Bronchial epithelial cell (primary cell): ENCODE data around the gene WNT9A. TPM values are rescaled to one million over a fixed set of nuclear protein-coding genes. Genes with fewer than 3 reads are reported as not detected.

ENCODE experiments used
- DNase-seq: peaks from one replicate; pipeline ENCODE4 v3.0.0-alpha.2; 2010; ENCODE audit warnings: low read depth
- FAIRE-seq: peaks from 2 replicates; lab custom pipeline; 2011; peaks lifted over from hg19 to GRCh38; lab: Jason Lieb, UNC
- H3K27me3 ChIP-seq: 2 replicates; pipeline ENCODE4 v1.5.1; 2011; ENCODE audit warnings: low read length; ENCODE audit not compliant: control insufficient read depth, insufficient read depth
- H3K36me3 ChIP-seq: 2 replicates; pipeline ENCODE4 v1.5.1; 2011; ENCODE audit warnings: low read length; ENCODE audit not compliant: control insufficient read depth, insufficient read depth
- H3K4me3 ChIP-seq: 2 replicates; pipeline ENCODE4 v1.5.1; 2011; ENCODE audit warnings: mild to moderate bottlenecking, low read depth, low read length, control low read depth
- total RNA-seq: library from RNA; depleted of rRNA; stranded (reverse); fragments of >200 nt; gene quantifications from 2 replicates; pipeline ENCODE4 v1.2.1, GENCODE V29; 2014
- TF ChIP-seq, protein P1 (sequence below): IDR thresholded peaks from 2 replicates; pipeline ENCODE4 v1.5.1; 2011; ENCODE audit warnings: mild to moderate bottlenecking, moderate library complexity, low read length, control low read depth, inconsistent platforms; ENCODE audit not compliant: insufficient read depth, severe bottlenecking

The WNT9A gene
- total RNA-seq, 1 donor from 2014 or later = 4.2 TPM

GRCh38 chr1:227939791-227940771 is 7.7 kb downstream of the WNT9A start:
- DNase-seq = no peak
- Histone ChIP-seq H3K27me3 (no peaks in the 10 kb centered on the region), H3K4me3 (no peak overlapping the region), H3K36me3 (peaks cover 1% of the 10 kb centered on the region)
- no peak for FAIRE-seq
- TF ChIP-seq, protein P1, sequence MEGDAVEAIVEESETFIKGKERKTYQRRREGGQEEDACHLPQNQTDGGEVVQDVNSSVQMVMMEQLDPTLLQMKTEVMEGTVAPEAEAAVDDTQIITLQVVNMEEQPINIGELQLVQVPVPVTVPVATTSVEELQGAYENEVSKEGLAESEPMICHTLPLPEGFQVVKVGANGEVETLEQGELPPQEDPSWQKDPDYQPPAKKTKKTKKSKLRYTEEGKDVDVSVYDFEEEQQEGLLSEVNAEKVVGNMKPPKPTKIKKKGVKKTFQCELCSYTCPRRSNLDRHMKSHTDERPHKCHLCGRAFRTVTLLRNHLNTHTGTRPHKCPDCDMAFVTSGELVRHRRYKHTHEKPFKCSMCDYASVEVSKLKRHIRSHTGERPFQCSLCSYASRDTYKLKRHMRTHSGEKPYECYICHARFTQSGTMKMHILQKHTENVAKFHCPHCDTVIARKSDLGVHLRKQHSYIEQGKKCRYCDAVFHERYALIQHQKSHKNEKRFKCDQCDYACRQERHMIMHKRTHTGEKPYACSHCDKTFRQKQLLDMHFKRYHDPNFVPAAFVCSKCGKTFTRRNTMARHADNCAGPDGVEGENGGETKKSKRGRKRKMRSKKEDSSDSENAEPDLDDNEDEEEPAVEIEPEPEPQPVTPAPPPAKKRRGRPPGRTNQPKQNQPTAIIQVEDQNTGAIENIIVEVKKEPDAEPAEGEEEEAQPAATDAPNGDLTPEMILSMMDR = no peak

DNA sequence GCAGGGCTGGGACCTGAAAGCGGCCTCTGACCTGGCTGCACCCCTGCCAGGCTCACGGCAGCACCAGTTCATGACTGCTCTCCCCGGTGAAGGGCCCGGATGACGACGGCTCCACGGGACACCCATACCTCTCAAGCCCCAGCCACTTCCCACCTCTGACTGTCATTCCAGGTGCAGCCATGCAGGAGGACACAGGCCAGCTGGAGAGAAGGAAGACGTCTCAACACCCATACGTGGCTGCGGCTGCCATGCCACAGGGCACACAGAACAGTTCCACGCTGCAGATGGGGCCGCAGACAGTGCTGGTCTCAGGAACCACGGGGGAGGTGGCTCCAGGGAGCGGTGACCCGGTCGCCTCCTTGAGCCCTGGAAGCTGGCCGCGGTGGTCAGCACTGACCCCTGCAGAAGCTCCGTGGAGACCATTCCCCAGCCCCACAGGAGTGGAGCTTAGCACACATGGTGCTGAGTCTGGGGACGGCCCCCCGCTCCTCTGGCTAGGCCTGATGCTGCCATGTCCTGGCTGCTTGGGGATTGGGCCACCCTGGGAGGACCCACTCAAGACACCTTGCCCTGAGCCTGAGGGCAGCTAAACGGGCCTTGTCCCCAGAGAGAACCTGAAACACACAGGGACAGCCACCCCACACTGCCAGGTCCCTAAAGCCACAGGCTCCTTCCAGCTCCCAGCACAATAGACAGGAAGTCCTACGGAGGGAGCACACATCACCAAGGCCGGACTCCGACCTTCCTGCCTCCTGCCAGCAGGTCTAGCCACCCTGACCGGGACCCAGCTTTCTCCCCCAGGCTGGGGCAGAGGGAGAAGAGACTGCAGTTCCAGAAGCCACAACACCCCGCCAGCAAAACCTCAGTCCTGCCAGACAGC is 8.6 kb downstream of the WNT9A start:
- TF ChIP-seq, protein P1 = no peak
- Histone ChIP-seq H3K36me3 (peaks cover 1% of the 10 kb centered on the region), H3K27me3 (no peaks in the 10 kb centered on the region), H3K4me3 (no peak overlapping the region)
- no peak for FAIRE-seq
- no peak for DNase-seq

DNA sequence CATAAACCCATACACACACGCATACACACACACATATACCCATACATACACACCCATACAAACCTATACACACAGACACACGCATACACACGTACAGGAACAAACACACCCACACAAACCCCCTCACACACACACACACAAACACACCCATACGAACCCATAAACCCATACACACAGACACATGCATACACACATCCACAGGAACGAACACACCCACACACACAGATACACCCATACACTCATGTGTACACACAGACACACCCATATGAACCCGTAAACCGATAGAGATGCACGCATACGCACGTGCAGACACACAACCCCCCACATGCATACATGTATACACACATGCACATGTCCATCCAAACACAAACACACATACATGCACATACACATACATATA is 9.5 kb downstream of the WNT9A start:
- Histone ChIP-seq H3K4me3 (no peak overlapping the region), H3K27me3 (no peaks in the 10 kb centered on the region), H3K36me3 (peaks cover 1% of the 10 kb centered on the region)
- FAIRE-seq (peak; percentile 80), DNase-seq (no peak)
- TF ChIP-seq, protein P1 = no peak

DNA sequence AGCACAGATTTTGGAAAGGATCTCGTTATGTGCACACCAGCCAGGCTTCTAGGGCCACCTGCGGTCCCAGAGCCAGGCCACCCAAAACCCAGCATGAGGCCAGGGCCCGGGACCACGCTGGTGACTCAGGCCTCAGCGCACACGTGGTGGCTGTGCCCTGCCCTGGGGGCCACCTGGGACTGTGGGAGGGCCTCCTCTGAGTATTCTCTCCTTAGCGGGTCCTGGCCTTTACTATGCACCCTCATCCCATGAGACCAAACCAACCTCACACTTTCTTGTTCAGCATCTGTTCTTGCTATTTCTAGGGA is 9.9 kb downstream of the WNT9A start:
- no peaks in the 10 kb centered on the region for H3K27me3 ChIP-seq
- no peak overlapping the region for H3K4me3 ChIP-seq
- DNase-seq (no peak), FAIRE-seq (no peak)
- H3K36me3 ChIP-seq = peaks cover 1% of the 10 kb centered on the region
- TF ChIP-seq, protein P1 = no peak

DNA sequence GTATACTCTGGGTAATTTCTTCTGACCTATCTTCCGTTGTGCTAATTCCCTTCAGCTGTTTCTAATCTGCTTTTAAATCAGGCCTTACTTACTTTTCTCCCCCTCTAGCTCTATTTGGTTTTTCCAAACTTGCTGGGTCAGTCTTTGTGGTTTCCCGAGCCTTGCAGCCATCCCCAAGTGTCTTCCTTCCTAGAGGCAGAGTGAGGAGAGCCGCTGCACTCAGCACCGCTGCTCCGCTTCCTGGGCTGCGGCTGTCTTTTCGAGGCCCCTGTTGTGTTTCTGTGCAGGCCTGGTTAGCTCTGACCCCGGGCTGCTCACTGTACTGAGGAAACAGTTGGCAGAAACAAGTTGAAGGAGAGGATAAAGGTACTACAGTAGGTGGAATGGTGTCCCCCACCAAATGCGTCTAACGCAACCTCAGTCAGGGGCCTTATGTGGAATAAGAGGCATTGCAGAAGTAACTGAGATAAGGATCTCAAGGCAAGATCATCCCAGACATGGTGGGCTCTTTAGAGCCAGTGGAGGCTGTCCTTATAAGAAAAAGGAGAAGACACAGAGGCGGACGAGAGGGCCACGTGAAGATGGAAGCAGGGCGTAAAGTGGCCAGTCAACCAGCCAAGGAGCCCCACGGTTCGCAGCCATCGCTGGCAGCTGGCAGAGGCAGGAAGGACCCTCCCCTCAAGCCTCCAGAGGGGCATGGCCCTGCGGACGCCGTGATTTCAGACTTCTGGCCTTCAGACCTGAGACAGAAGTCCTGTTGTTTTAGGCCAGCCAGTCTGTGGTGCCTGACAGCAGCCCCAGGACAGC is 10.5 kb downstream of the WNT9A start:
- Histone ChIP-seq H3K4me3 (no peak overlapping the region), H3K36me3 (peaks cover 1% of the 10 kb centered on the region), H3K27me3 (no peaks in the 10 kb centered on the region)
- TF ChIP-seq, protein P1 = no peak
- DNase-seq (no peak), FAIRE-seq (no peak)
